HCT116 (cell line): ENCODE data around the gene SLC25A29. TPM values are rescaled to one million over a fixed set of nuclear protein-coding genes. Genes with fewer than 3 reads are reported as not detected.
A peak's percentile ranks its signal among the peaks of the same experiment; 100 is the strongest.

ENCODE experiments used
- ATAC-seq: fragments of 200-7000 bp; cut with Tn5 transposase; 2 replicates; pipeline ENCODE4 v1.9.1; 2020; ENCODE audit warnings: mild to moderate bottlenecking, moderate library complexity
- BruUV-seq: library from RNA; stranded (reverse); fragments of 400-500 nt; replicated peaks from 2 replicates; lab custom pipeline; 2021; lab: Mats Ljungman, UMichigan
- CTCF ChIA-PET: fragments of 300-600 bp; sonication (Branson Sonifier 250); formaldehyde crosslinking; loops from one replicate; lab custom pipeline; 2021; ENCODE audit warnings: antibody characterized with exemption; lab: Charles Lee
- POLR2A ChIA-PET: fragments of 300-600, 350-600 bp; sonication (Branson Sonifier 250); formaldehyde crosslinking; loops from one replicate; lab custom pipeline; 2021; ENCODE audit warnings: antibody characterized with exemption; lab: Charles Lee
- RAD21 ChIA-PET, 2 experiments: fragments of 300-600 bp; sonication (Branson Sonifier 250); formaldehyde crosslinking; loops; one replicate each; lab custom pipeline; 2023; ENCODE audit warnings: low total read pairs in 2 of 2; ENCODE audit not compliant: uncharacterized antibody in 2 of 2, unreplicated experiment in 2 of 2, low non-redundant PET in 1 of 2; lab: Charles Lee
- DNase-seq: peaks from one replicate; pipeline ENCODE4 v3.0.0-alpha.2; 2010; ENCODE audit warnings: low read depth, low spot score
- H2AFZ ChIP-seq: fragments of 200-600 bp; shearing (Covaris generic), sonication (generic); 2 replicates; pipeline ENCODE4 v1.6.1; 2017; ENCODE audit warnings: low read depth, mixed run types, mixed read lengths, antibody characterized with exemption, low read length; ENCODE audit not compliant: poor library complexity, severe bottlenecking
- H3K27ac ChIP-seq: 2 replicates; pipeline ENCODE4 v1.5.1; 2012; ENCODE audit warnings: low read depth, low read length
- H3K27me3 ChIP-seq: fragments of 200-600 bp; sonication (generic); 2 replicates; pipeline ENCODE4 v1.6.1; 2016; ENCODE audit warnings: mixed run types, low read length, mixed read lengths; ENCODE audit not compliant: insufficient read depth
- H3K36me3 ChIP-seq, 2 experiments: fragments of 200-500 bp in 1 of 2; fragments of 200-600 bp in 1 of 2; sonication (Bioruptor generic) in 1 of 2; sonication (generic) in 1 of 2; 2 replicates each; pipeline versions ENCODE4 v1.5.1 to v1.6.1; 2014 to 2016; ENCODE audit warnings: low read length in 2 of 2, inconsistent platforms in 1 of 2, mixed read lengths in 1 of 2, mixed run types in 1 of 2; ENCODE audit not compliant: insufficient read depth in 2 of 2, control insufficient read depth in 1 of 2
- H3K4me1 ChIP-seq, 2 experiments: fragments of 200-600 bp in 1 of 2; sonication (generic) in 1 of 2; 2 replicates each; pipeline versions ENCODE4 v1.5.1 to v1.6.1; 2012 to 2017; ENCODE audit warnings: low read length in 2 of 2, inconsistent platforms in 1 of 2, mild to moderate bottlenecking in 1 of 2, mixed read lengths in 1 of 2, mixed run types in 1 of 2, moderate library complexity in 1 of 2; ENCODE audit not compliant: insufficient read depth in 2 of 2, control insufficient read depth in 1 of 2
- H3K4me2 ChIP-seq: fragments of 200-600 bp; sonication (generic); 2 replicates; pipeline ENCODE4 v1.6.1; 2017; ENCODE audit warnings: mixed run types, low read length, mixed read lengths
- H3K4me3 ChIP-seq, 2 experiments: fragments of 200-600 bp in 1 of 2; sonication (generic) in 1 of 2; replicated peaks in 1 of 2; 2 replicates each; pipeline ENCODE4 v1.5.1; 2011 to 2016; ENCODE audit warnings: low read length in 2 of 2, control low read depth in 1 of 2, low read depth in 1 of 2, mild to moderate bottlenecking in 1 of 2, mixed read lengths in 1 of 2, mixed run types in 1 of 2
- H3K79me2 ChIP-seq: fragments of 200-600 bp; sonication (generic); 2 replicates; pipeline ENCODE4 v1.6.1; 2017; ENCODE audit warnings: mild to moderate bottlenecking, mixed run types, low read length, moderate library complexity, mixed read lengths; ENCODE audit not compliant: insufficient read depth
- H3K9ac ChIP-seq: fragments of 200-600 bp; sonication (generic); 2 replicates; pipeline ENCODE4 v1.6.1; 2016; ENCODE audit warnings: low read length, mixed read lengths
- H3K9me2 ChIP-seq: fragments of 200-600 bp; sonication (generic), shearing (Covaris generic); 2 replicates; pipeline ENCODE4 v1.6.1; 2017; ENCODE audit warnings: mixed run types, mild to moderate bottlenecking, moderate library complexity; ENCODE audit not compliant: insufficient read depth
- H3K9me3 ChIP-seq, 2 experiments: fragments of 200-500 bp in 1 of 2; fragments of 200-600 bp in 1 of 2; sonication (Bioruptor generic) in 1 of 2; sonication (generic) in 1 of 2; 2 replicates each; pipeline ENCODE4 v1.6.1; 2014 to 2017; ENCODE audit warnings: low read length in 2 of 2, mixed read lengths in 2 of 2, inconsistent platforms in 1 of 2, low read depth in 1 of 2, mild to moderate bottlenecking in 1 of 2, mixed run types in 1 of 2, moderate library complexity in 1 of 2; ENCODE audit not compliant: control insufficient read depth in 1 of 2, insufficient read depth in 1 of 2
- H4K20me1 ChIP-seq: fragments of 200-600 bp; sonication (generic), shearing (Covaris generic); 2 replicates; pipeline ENCODE4 v1.6.1; 2017; ENCODE audit warnings: mixed run types, mild to moderate bottlenecking, moderate library complexity; ENCODE audit not compliant: insufficient read depth
- CBX3 ChIP-seq: IDR thresholded peaks from 2 replicates; pipeline ENCODE4 v1.6.1; 2012; ENCODE audit warnings: low read depth
- CEBPB ChIP-seq: IDR thresholded peaks from 2 replicates; pipeline ENCODE4 v1.6.1; 2012; ENCODE audit warnings: low read depth
- EGR1 ChIP-seq: IDR thresholded peaks from 2 replicates; pipeline ENCODE4 v1.6.1; 2012; ENCODE audit warnings: low read depth
- EZH2phosphoT487 ChIP-seq: fragments of 200-600 bp; IDR thresholded peaks from 2 replicates; pipeline ENCODE4 v1.6.1; 2018; ENCODE audit warnings: antibody characterized with exemption, borderline replicate concordance
- FOSL1 ChIP-seq: IDR thresholded peaks from 2 replicates; pipeline ENCODE4 v1.6.1; 2012; ENCODE audit warnings: low read depth
- JUND ChIP-seq: IDR thresholded peaks from 2 replicates; pipeline ENCODE4 v1.6.1; 2012
- POLR2A ChIP-seq: IDR thresholded peaks from 2 replicates; pipeline ENCODE4 v1.7.0; 2011; ENCODE audit warnings: borderline replicate concordance; ENCODE audit not compliant: insufficient read depth, insufficient read length; ENCODE audit errors: extremely low read depth
- POLR2AphosphoS5 ChIP-seq: IDR thresholded peaks from 2 replicates; pipeline ENCODE4 v1.6.1; 2011; ENCODE audit warnings: mild to moderate bottlenecking, low read depth, low read length, moderate library complexity
- RAD21 ChIP-seq: IDR thresholded peaks from 2 replicates; pipeline ENCODE4 v1.6.1; 2012; ENCODE audit warnings: low read depth, mild to moderate bottlenecking
- SIN3A ChIP-seq: IDR thresholded peaks from 2 replicates; pipeline ENCODE4 v1.6.1; 2012; ENCODE audit warnings: low read depth
- SP1 ChIP-seq: IDR thresholded peaks from 2 replicates; pipeline ENCODE4 v1.6.1; 2012; ENCODE audit warnings: low read depth
- SRF ChIP-seq: IDR thresholded peaks from 2 replicates; pipeline ENCODE4 v1.6.1; 2012; ENCODE audit warnings: low read depth
- TCF7L2 ChIP-seq: IDR thresholded peaks from 2 replicates; pipeline ENCODE4 v1.7.0; 2011; ENCODE audit warnings: borderline replicate concordance, inconsistent platforms; ENCODE audit not compliant: insufficient read depth, insufficient read length; ENCODE audit errors: extremely low read depth
- ZBTB33 ChIP-seq: IDR thresholded peaks from 2 replicates; pipeline ENCODE4 v1.6.1; 2011; ENCODE audit warnings: mild to moderate bottlenecking, low read length, moderate library complexity; ENCODE audit not compliant: insufficient replicate concordance; ENCODE audit errors: extremely low read depth
- ZNF274 ChIP-seq: fragments of 200-500 bp; sonication (Bioruptor generic); IDR thresholded peaks from 2 replicates; pipeline ENCODE4 v1.6.1; 2014; ENCODE audit warnings: mild to moderate bottlenecking, low read depth, low read length, inconsistent platforms
- intact Hi-C: fragments of 100-400 bp; cut with micrococcal nuclease; formaldehyde crosslinking; loops from 2 replicates; pipeline ENCODE4 v1.10.0; 2022
- total RNA-seq: library from RNA; stranded (reverse); gene quantifications from one replicate; pipeline ENCODE4 v1.2.1, GENCODE V29; 2021; ENCODE audit not compliant: unreplicated experiment
- TF ChIP-seq, protein P1 (sequence below), 3 experiments: fragments of 200-600 bp in 1 of 3; sonication (generic) in 1 of 3; IDR thresholded peaks in 2 of 3; conservative IDR thresholded peaks in 1 of 3; 2 replicates each; pipeline ENCODE4 v1.5.1; 2012 to 2017; ENCODE audit warnings: low read depth in 2 of 3, low read length in 2 of 3, antibody characterized with exemption in 1 of 3, borderline replicate concordance in 1 of 3, control low read depth in 1 of 3, mild to moderate bottlenecking in 1 of 3, mixed read lengths in 1 of 3, mixed run types in 1 of 3, moderate library complexity in 1 of 3; ENCODE audit not compliant: insufficient read depth in 1 of 3

Gene SLC25A29
- total RNA-seq, 1 experiment from 2014 or later = 38.7 TPM

DNA sequence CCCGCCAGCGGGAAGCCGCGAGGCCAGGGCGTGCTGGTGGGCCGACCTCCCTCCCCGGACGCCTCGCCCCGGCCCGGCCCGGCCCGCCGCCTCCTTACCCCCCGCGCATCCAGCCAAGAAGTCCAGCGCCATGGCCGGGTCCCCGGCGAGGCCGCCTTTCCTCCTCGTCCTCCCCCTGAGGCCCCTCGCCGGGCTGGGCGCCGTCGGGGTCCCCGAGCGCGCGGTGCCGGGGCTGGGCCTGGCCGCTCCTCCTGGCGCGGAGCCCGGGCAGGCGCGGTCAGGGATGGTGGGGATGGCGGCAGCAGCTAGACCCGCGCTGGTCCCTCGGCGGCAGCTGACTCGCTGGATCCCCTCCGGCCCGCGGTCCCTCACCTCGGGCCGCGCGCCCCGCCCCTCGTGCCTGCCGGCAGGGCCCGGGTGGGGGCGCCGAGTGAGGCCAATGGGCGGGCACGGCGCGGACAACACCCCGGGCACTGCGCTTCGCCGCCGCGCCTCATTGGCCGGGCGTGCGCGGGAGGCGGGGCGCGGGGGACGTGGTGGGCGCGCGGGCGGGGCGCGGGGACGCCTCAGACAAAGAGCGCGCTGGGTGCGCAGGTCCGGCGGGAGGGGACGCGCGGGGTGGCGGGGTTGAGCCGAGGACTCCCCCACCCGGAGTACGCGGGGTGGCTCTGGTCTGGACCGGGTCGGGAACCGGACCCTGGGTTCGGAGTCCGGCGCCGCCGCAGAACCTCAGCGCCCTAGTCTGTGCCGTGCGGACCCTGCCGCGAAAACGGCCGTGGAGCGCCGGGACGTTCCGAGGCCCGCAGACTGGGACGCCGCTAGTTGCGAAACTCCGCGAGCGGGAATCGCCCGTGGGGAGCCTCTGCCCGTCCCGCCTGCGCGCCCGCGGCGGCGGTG, at the start of gene SLC25A29 (continued):
- TF ChIP-seq SIN3A = no peak
- peak; percentile 5 for TF ChIP-seq ZBTB33

- DNase-seq (no peak), ATAC-seq (no peak)
- Histone ChIP-seq H3K36me3 (peaks cover 14 to 20% of the 10 kb centered on the region in 2 experiments; a peak in 3 of 4 replicates), H3K4me2 (no peak overlapping the region), H3K79me2 (no peaks in the 10 kb centered on the region), H3K27ac (no peak overlapping the region), H3K27me3 (no peaks in the 10 kb centered on the region), H4K20me1 (no peaks in the 10 kb centered on the region), H2AFZ (no peak overlapping the region), H3K9me3 (no peaks in the 10 kb centered on the region), H3K9ac (no peak overlapping the region), H3K4me1 (no peaks in the 10 kb centered on the region), H3K9me2 (no peaks in the 10 kb centered on the region), H3K4me3 (no peak overlapping the region)
- intact Hi-C loops = no loop called here
- no TSS peak for BruUV-seq
- POLR2A ChIA-PET = no interaction called here
- CTCF ChIA-PET = no interaction called here
- RAD21 ChIA-PET = no interaction called here
- TF ChIP-seq POLR2A (no peak), RAD21 (no peak), ZNF274 (no peak), CEBPB (no peak), TCF7L2 (no peak), CBX3 (no peak), ZBTB33 (no peak), SP1 (no peak), SIN3A (no peak), FOSL1 (no peak), JUND (no peak), POLR2AphosphoS5 (no peak), SRF (no peak), EZH2phosphoT487 (no peak), EGR1 (no peak)
- TF ChIP-seq, protein P1, sequence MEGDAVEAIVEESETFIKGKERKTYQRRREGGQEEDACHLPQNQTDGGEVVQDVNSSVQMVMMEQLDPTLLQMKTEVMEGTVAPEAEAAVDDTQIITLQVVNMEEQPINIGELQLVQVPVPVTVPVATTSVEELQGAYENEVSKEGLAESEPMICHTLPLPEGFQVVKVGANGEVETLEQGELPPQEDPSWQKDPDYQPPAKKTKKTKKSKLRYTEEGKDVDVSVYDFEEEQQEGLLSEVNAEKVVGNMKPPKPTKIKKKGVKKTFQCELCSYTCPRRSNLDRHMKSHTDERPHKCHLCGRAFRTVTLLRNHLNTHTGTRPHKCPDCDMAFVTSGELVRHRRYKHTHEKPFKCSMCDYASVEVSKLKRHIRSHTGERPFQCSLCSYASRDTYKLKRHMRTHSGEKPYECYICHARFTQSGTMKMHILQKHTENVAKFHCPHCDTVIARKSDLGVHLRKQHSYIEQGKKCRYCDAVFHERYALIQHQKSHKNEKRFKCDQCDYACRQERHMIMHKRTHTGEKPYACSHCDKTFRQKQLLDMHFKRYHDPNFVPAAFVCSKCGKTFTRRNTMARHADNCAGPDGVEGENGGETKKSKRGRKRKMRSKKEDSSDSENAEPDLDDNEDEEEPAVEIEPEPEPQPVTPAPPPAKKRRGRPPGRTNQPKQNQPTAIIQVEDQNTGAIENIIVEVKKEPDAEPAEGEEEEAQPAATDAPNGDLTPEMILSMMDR (IDR thresholded peaks at IDR 0.05 in 2 of 3, conservative IDR thresholded peaks at IDR 0.05 in 1 of 3; ENCODE audit: borderline replicate concordance in 1 of 3, insufficient read depth in 1 of 3, low read depth in 2 of 3, low read length in 2 of 3) = no peak
Observed at GRCh38 chr14:100350986-100351385, 44.7 kb upstream of the SLC25A29 start.
